Measurements from ENCODE around the gene TGFBRAP1. TPM values are rescaled to one million over a fixed set of nuclear protein-coding genes. Genes with fewer than 3 reads are reported as not detected.

Gene TGFBRAP1
- total RNA-seq, 3 donors from 2014 or later (not counting 1 experiment from before 2014, with no cell fraction given): 22.7 to 31.8 (median 27.7) TPM

- intact Hi-C loops (cut with micrococcal nuclease): no loop called here
Observed at GRCh38 chr2:105280281-105280680, 49.3 kb downstream of the TGFBRAP1 start.

GRCh38 chr2:105279126-105279525, 50.4 kb downstream of the TGFBRAP1 start:
- H3K27me3 ChIP-seq (ENCODE audit: control insufficient read depth, insufficient read depth, low read length): no peaks in the 10 kb centered on the region
- ATAC-seq (no peak), DNase-seq (no peak)
- H3K9me3 ChIP-seq (ENCODE audit: control insufficient read depth, insufficient read depth, low read length): no peaks in the 10 kb centered on the region
- Mint-ChIP-seq H3K36me3 (no peaks in the 10 kb centered on the region), H3K9me3 (no peaks in the 10 kb centered on the region), H3K4me1 (peaks cover 0 to 6% of the 10 kb centered on the region in 2 donors), H3K27ac (no peak overlapping the region), H3K4me3 (no peak overlapping the region), H3K27me3 (ENCODE audit: low read depth in 2 of 2) (no peaks in the 10 kb centered on the region)
- 93% methylated on average over 1 of the region's 1 CpG for WGBS (ENCODE audit: insufficient coverage)
- no peaks in the 10 kb centered on the region for H3K4me1 ChIP-seq (ENCODE audit: control insufficient read depth, insufficient read depth, low read length)
- H3K36me3 ChIP-seq (ENCODE audit: control insufficient read depth, insufficient read depth, low read length): peaks cover 53% of the 10 kb centered on the region
- no peak overlapping the region for H3K27ac ChIP-seq (ENCODE audit: low read length)
- intact Hi-C loops (cut with micrococcal nuclease): no loop called here
- TF ChIP-seq, protein P1, sequence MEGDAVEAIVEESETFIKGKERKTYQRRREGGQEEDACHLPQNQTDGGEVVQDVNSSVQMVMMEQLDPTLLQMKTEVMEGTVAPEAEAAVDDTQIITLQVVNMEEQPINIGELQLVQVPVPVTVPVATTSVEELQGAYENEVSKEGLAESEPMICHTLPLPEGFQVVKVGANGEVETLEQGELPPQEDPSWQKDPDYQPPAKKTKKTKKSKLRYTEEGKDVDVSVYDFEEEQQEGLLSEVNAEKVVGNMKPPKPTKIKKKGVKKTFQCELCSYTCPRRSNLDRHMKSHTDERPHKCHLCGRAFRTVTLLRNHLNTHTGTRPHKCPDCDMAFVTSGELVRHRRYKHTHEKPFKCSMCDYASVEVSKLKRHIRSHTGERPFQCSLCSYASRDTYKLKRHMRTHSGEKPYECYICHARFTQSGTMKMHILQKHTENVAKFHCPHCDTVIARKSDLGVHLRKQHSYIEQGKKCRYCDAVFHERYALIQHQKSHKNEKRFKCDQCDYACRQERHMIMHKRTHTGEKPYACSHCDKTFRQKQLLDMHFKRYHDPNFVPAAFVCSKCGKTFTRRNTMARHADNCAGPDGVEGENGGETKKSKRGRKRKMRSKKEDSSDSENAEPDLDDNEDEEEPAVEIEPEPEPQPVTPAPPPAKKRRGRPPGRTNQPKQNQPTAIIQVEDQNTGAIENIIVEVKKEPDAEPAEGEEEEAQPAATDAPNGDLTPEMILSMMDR (IDR thresholded peaks at IDR 0.05): no peak
- H3K4me3 ChIP-seq (ENCODE audit: low read length): no peak overlapping the region

More at GRCh38 chr2:105280281-105280680, 49.3 kb downstream of the TGFBRAP1 start:
- H3K9me3 ChIP-seq (ENCODE audit: control insufficient read depth, insufficient read depth, low read length): no peaks in the 10 kb centered on the region
- no peak overlapping the region for H3K27ac Mint-ChIP-seq
- H3K27me3 ChIP-seq (ENCODE audit: control insufficient read depth, insufficient read depth, low read length): no peaks in the 10 kb centered on the region
- H3K27ac ChIP-seq (ENCODE audit: low read length): no peak overlapping the region
- H3K4me3 ChIP-seq (ENCODE audit: low read length): no peak overlapping the region
- H3K36me3 ChIP-seq (ENCODE audit: control insufficient read depth, insufficient read depth, low read length): peaks cover 51% of the 10 kb centered on the region
- TF ChIP-seq, protein P1 (IDR thresholded peaks at IDR 0.05): no peak
- H3K36me3 Mint-ChIP-seq: peaks cover 1% of the 10 kb centered on the region
- H3K4me1 ChIP-seq (ENCODE audit: control insufficient read depth, insufficient read depth, low read length): no peaks in the 10 kb centered on the region
- no peak overlapping the region for H3K4me3 Mint-ChIP-seq
- no peak for DNase-seq
- no peaks in the 10 kb centered on the region for H3K27me3 Mint-ChIP-seq (ENCODE audit: low read depth in 2 of 2)
- WGBS (ENCODE audit: insufficient coverage): 97% methylated on average over 10 of the region's 10 CpGs
- no peaks in the 10 kb centered on the region for H3K9me3 Mint-ChIP-seq
- peaks cover 0 to 6% of the 10 kb centered on the region in 2 donors for H3K4me1 Mint-ChIP-seq
- ATAC-seq: no peak

DNA sequence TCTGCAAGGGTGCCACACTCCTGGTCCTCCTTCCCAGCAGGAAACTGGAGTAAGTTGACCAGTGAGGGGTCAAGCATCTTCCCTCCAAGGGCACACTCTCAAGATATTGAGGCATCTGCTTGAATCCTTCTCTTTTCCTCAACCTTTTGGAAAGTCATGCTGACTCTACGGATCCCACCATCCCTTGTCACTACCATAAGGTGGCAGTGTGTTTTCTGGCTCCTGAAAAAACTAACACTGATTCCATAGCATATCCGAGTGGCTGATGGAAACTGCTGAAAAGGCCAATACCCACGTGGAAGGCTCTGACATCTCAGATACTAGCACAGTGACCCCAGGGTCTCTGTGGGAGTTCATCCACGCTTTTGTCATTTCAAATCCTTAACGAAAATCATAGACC, 50.9 kb downstream of the TGFBRAP1 start:
- H3K4me3 Mint-ChIP-seq: no peak overlapping the region
- no peaks in the 10 kb centered on the region for H3K9me3 ChIP-seq (ENCODE audit: control insufficient read depth, insufficient read depth, low read length)
- no peaks in the 10 kb centered on the region for H3K27me3 ChIP-seq (ENCODE audit: control insufficient read depth, insufficient read depth, low read length)
- H3K27me3 Mint-ChIP-seq (ENCODE audit: low read depth in 2 of 2): no peaks in the 10 kb centered on the region
- H3K36me3 ChIP-seq (ENCODE audit: control insufficient read depth, insufficient read depth, low read length): peaks cover 56% of the 10 kb centered on the region
- no peak overlapping the region for H3K4me3 ChIP-seq (ENCODE audit: low read length)
- peaks cover 0 to 6% of the 10 kb centered on the region in 2 donors for H3K4me1 Mint-ChIP-seq
- intact Hi-C loops (cut with micrococcal nuclease): no loop called here
- WGBS (ENCODE audit: insufficient coverage): 96% methylated on average over 5 of the region's 5 CpGs
- no peak overlapping the region for H3K27ac Mint-ChIP-seq
- DNase-seq: no peak
- ATAC-seq: no peak
- TF ChIP-seq, protein P1 (IDR thresholded peaks at IDR 0.05): no peak
- no peaks in the 10 kb centered on the region for H3K4me1 ChIP-seq (ENCODE audit: control insufficient read depth, insufficient read depth, low read length)
- no peaks in the 10 kb centered on the region for H3K9me3 Mint-ChIP-seq
- no peak overlapping the region for H3K27ac ChIP-seq (ENCODE audit: low read length)
- no peaks in the 10 kb centered on the region for H3K36me3 Mint-ChIP-seq

- Mint-ChIP-seq H3K27me3 (ENCODE audit: low read depth in 2 of 2) (no peaks in the 10 kb centered on the region), H3K27ac (no peak overlapping the region), H3K36me3 (no peaks in the 10 kb centered on the region), H3K9me3 (no peaks in the 10 kb centered on the region), H3K4me3 (no peak overlapping the region), H3K4me1 (no peaks in the 10 kb centered on the region)
- TF ChIP-seq, protein P1 (IDR thresholded peaks at IDR 0.05): no peak
- ATAC-seq (no peak), DNase-seq (no peak)
- no peaks in the 10 kb centered on the region for H3K27me3 ChIP-seq (ENCODE audit: control insufficient read depth, insufficient read depth, low read length)
- 100% methylated on average over 1 of the region's 4 CpGs for WGBS (ENCODE audit: insufficient coverage)
- intact Hi-C loops (cut with micrococcal nuclease): no loop called here
- H3K36me3 ChIP-seq (ENCODE audit: control insufficient read depth, insufficient read depth, low read length): peaks cover 77% of the 10 kb centered on the region
- H3K9me3 ChIP-seq (ENCODE audit: control insufficient read depth, insufficient read depth, low read length): no peaks in the 10 kb centered on the region
- no peak overlapping the region for H3K27ac ChIP-seq (ENCODE audit: low read length)
- H3K4me1 ChIP-seq (ENCODE audit: control insufficient read depth, insufficient read depth, low read length): no peaks in the 10 kb centered on the region
- no peak overlapping the region for H3K4me3 ChIP-seq (ENCODE audit: low read length)
Observed at GRCh38 chr2:105274046-105274445, 55.5 kb downstream of the TGFBRAP1 start.

All from natural killer cell (primary cell).